ENCODE results near the gene R3HDM1.
"Not testable (repeated sequence)": the region's sequence is repeated elsewhere in the genome, so short reads cannot be mapped to it uniquely, and the experiment has no call there.

Gene R3HDM1

GRCh38 chr2:135531231-135532197, at the start of gene R3HDM1:
Gene R3HDM1, plus strand, starts transcription at chr2:135531484. Its CDS starts 73,362 bp downstream, at chr2:135604846.
- DNase-seq (ENCODE audit: low read depth) = peak; percentile 93

- DNase-seq (ENCODE audit: low read depth) = no peak
Measured at GRCh38 chr2:135485441-135485840, 45.8 kb upstream of the R3HDM1 start.

- DNase-seq (ENCODE audit: low read depth) = no peak
Measured at GRCh38 chr2:135490376-135490775, 40.9 kb upstream of the R3HDM1 start.

GRCh38 chr2:135494503-135494902, 36.8 kb upstream of the R3HDM1 start:
- DNase-seq (ENCODE audit: low read depth) = no peak

- no peak for DNase-seq (ENCODE audit: low read depth)
Measured at GRCh38 chr2:135494917-135495316, 36.4 kb upstream of the R3HDM1 start.

GRCh38 chr2:135498588-135498987, 32.7 kb upstream of the R3HDM1 start:
- not testable (repeated sequence) for DNase-seq (ENCODE audit: low read depth)

- DNase-seq (ENCODE audit: low read depth) = no peak
Measured at GRCh38 chr2:135504811-135505210, 26.5 kb upstream of the R3HDM1 start.

GRCh38 chr2:135510577-135510976, 20.7 kb upstream of the R3HDM1 start:
- no peak for DNase-seq (ENCODE audit: low read depth)

GRCh38 chr2:135512099-135512498, 19.2 kb upstream of the R3HDM1 start:
- DNase-seq (ENCODE audit: low read depth) = no peak

- DNase-seq (ENCODE audit: low read depth) = no peak
Measured at GRCh38 chr2:135525786-135526185, 5.5 kb upstream of the R3HDM1 start.

GRCh38 chr2:135528006-135528405, 3.3 kb upstream of the R3HDM1 start:
- no peak for DNase-seq (ENCODE audit: low read depth)

- DNase-seq (ENCODE audit: low read depth) = peak; percentile 90
Measured at GRCh38 chr2:135530313-135531230, 712 bp upstream of the R3HDM1 start, which contains the start of gene ZRANB3. Gene ZRANB3, minus strand, starts transcription at chr2:135531218.

GRCh38 chr2:135532581-135532980, 1.3 kb downstream of the R3HDM1 start:
- no peak for DNase-seq (ENCODE audit: low read depth)

GRCh38 chr2:135533545-135533944, 2.3 kb downstream of the R3HDM1 start:
- not testable (repeated sequence) for DNase-seq (ENCODE audit: low read depth)

- no peak for DNase-seq (ENCODE audit: low read depth)
Measured at GRCh38 chr2:135546436-135546835, 15.2 kb downstream of the R3HDM1 start.

- no peak for DNase-seq (ENCODE audit: low read depth)
Measured at GRCh38 chr2:135547311-135547710, 16.0 kb downstream of the R3HDM1 start.

GRCh38 chr2:135551356-135551755, 20.1 kb downstream of the R3HDM1 start:
- no peak for DNase-seq (ENCODE audit: low read depth)

GRCh38 chr2:135552887-135553286, 21.6 kb downstream of the R3HDM1 start:
- DNase-seq (ENCODE audit: low read depth) = no peak

- DNase-seq (ENCODE audit: low read depth) = no peak
Measured at GRCh38 chr2:135555311-135555710, 24.0 kb downstream of the R3HDM1 start.

GRCh38 chr2:135557530-135557929, 26.2 kb downstream of the R3HDM1 start:
- no peak for DNase-seq (ENCODE audit: low read depth)

GRCh38 chr2:135561925-135562324, 30.6 kb downstream of the R3HDM1 start:
- no peak for DNase-seq (ENCODE audit: low read depth)

- no peak for DNase-seq (ENCODE audit: low read depth)
Measured at GRCh38 chr2:135563793-135564192, 32.5 kb downstream of the R3HDM1 start.
